ENCODE data around the gene CD33.

DNA sequence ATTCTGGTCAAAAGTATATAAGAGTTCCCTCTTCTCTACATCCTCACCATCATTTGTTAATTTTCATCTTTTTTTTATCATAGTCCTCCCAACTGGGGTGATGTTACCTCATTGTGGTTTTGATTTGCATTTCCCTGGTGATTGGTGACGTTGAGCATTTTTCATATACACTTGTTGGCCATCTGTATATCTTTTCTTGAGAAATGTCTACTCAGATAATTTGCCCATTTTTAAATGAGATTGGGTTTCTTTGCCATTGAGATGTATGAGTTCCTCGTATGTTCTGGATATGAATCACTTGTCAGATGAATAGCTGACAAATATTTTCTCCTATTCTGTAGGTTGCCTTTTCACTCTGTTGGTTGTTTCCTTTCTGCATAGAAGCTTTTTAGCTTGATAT, 2.4 kb downstream of the CD33 start:
- no peak for TF ChIP-seq ZKSCAN3 (CRISPR knock-in tag; IDR thresholded peaks at IDR 0.05)
- no peak for TF ChIP-seq EZH2 (IDR thresholded peaks at IDR 0.05; ENCODE audit: borderline replicate concordance, low read depth, low read length)
- TF ChIP-seq, protein P1, sequence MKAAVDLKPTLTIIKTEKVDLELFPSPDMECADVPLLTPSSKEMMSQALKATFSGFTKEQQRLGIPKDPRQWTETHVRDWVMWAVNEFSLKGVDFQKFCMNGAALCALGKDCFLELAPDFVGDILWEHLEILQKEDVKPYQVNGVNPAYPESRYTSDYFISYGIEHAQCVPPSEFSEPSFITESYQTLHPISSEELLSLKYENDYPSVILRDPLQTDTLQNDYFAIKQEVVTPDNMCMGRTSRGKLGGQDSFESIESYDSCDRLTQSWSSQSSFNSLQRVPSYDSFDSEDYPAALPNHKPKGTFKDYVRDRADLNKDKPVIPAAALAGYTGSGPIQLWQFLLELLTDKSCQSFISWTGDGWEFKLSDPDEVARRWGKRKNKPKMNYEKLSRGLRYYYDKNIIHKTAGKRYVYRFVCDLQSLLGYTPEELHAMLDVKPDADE (conservative IDR thresholded peaks at IDR 0.05; ENCODE audit: control insufficient read depth, low read depth, low read length): no peak
- TF ChIP-seq ZSCAN29 (IDR thresholded peaks at IDR 0.05): no peak
- no peak for TF ChIP-seq SMC3 (conservative IDR thresholded peaks at IDR 0.05; ENCODE audit: insufficient read depth, low read depth, low read length)
- no peak for TF ChIP-seq CTCF (IDR thresholded peaks at IDR 0.05 in 2 of 3, conservative IDR thresholded peaks at IDR 0.05 in 1 of 3; ENCODE audit: insufficient read depth in 2 of 3, low read depth in 1 of 3, low read length in 3 of 3)
- no peak for TF ChIP-seq NEUROD1 (IDR thresholded peaks at IDR 0.05; ENCODE audit: borderline replicate concordance, low read depth, low read length, partially characterized antibody)
- no peak for TF ChIP-seq MXI1 (IDR thresholded peaks at IDR 0.05; ENCODE audit: low read depth, low read length)
- no peak for TF ChIP-seq ZNF764 (CRISPR knock-in tag; IDR thresholded peaks at IDR 0.05; ENCODE audit: low read depth)
- TF ChIP-seq EP300 (IDR thresholded peaks at IDR 0.05; ENCODE audit: low read length): no peak
- TF ChIP-seq HDAC6 (IDR thresholded peaks at IDR 0.05; ENCODE audit: low read depth, low read length): no peak
- no peak for TF ChIP-seq NONO (IDR thresholded peaks at IDR 0.05; ENCODE audit: low read depth in 2 of 2, low read length in 1 of 2)
- no peak for TF ChIP-seq ZNF407 (IDR thresholded peaks at IDR 0.05; ENCODE audit: low read depth)
- TF ChIP-seq HNRNPL (IDR thresholded peaks at IDR 0.05; ENCODE audit: low read depth, low read length): no peak
